Hair follicle dermal papilla cell (primary cell): ENCODE measurements around the gene HADH. TPM values are rescaled to one million over a fixed set of nuclear protein-coding genes. Genes with fewer than 3 reads are reported as not detected.

ENCODE experiments used
- total RNA-seq: library from RNA; depleted of rRNA; stranded (reverse); fragments of >200 nt; gene quantifications from 2 replicates; pipeline ENCODE4 v1.2.3, GENCODE V29; 2012

HADH gene
- 16.6 and 20.6 TPM in 2 replicates for total RNA-seq

DNA sequence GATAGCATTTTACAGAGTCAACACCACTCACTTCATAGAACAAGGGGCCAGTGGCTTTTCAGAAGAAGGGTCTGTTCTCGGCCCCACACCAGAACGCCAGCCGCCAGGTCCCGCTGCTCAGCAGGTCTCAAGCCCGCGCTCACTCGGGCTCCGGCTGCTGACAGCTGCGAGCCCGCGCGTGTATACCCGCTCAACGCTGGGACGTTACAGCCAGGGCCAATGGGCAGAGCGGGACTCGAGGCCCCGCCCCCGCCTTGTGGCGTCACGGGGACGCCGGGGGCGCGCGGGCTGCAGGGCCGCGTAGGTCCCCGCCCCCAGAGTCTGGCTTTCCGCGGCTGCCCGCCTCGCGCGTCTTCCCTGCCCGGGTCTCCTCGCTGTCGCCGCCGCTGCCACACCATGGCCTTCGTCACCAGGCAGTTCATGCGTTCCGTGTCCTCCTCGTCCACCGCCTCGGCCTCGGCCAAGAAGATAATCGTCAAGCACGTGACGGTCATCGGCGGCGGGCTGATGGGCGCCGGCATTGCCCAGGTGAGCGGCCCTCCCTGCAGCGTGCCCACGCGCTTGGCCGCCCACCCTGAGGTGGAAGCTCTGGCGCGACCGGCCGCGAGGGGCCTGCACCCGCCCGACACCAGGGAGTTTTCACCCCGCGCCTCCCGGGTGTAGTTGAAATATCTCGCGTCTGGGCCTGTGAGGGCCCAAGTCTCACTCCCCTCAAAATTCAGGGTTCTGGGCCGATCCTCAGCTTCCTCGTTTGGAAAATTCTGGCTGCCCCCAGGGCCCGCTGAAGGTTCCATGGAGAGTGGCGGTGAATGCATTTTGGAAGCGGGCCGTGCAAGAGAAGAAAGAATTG lies at the start of gene HADH:
HADH (plus strand) TSS at position 353 of the 850 bp plus-strand sequence; CDS start at position 397, 44 bp downstream.

Other genes starting within 250 kb of the HADH start
- 218 and 240 TPM in 2 replicates for gene SGMS2, start 165.0 kb upstream of the HADH start, total RNA-seq
- 22.2 and 32.5 TPM in 2 replicates for gene CYP2U1, start 58.3 kb upstream of the HADH start, total RNA-seq
- gene LEF1, start 179.0 kb downstream of the HADH start, total RNA-seq, result 49.1 and 49.5 TPM in 2 replicates